PC-3 (cell line): ENCODE measurements around the gene GPX4.

Experiments used
- EZH2 ChIP-seq: fragments of 300-600 bp; sonication (generic); IDR thresholded peaks from one replicate; pipeline ENCODE4 v1.6.1; 2017; ENCODE audit warnings: antibody characterized with exemption, mild to moderate bottlenecking, low read length; ENCODE audit not compliant: unreplicated experiment
- TF ChIP-seq, protein P1 (sequence below): fragments of 300-600 bp; sonication (generic); conservative IDR thresholded peaks from 2 replicates; pipeline ENCODE4 v1.5.1; 2017; ENCODE audit warnings: antibody characterized with exemption, low read depth, mild to moderate bottlenecking, low read length

DNA sequence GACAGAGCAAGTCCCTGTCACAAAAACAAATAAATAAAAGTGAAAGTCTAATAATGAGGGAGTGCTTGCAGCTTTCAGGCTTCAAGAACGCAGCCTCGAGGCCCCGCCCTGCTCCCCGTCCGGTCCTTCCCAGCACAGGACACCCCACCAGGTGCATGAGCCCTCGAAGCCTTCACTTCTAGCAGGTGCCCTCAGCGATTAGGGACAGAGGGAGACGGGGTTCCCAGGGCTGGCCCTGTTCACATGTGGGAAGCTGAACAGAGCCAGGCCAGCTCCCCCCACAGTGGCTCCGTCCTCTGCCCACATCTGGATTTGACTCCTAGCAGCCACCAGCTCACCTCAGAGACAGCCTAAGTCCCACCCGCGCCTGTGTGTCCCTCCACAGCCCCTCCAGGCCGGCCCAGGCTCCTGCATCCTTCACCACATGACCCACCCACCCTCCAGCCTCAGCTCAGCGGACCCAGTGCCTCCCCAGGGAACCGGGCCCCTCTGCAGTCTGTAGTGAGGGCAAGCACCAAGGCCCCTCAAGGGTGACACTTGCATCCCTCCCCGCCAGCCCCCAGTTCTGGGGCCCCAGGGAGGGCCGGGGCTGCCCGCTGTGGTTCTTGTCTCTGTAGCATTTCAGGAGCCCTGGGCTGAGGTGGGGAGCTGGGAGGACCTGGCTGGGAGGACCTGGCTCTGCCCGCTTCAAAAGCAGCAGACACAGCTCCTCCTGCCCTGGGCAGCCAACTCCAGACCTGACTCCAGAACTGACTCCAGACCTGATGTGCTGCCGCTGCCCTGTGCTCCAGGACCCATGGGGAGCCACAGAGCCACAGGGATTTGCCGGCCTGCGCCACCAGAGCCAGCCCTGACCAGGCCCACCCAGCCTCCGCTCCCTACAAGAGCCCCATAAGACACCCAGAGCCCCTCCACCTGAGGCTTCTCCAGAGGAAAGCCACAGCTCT lies 27.2 kb downstream of the GPX4 start:
- TF ChIP-seq, protein P1, sequence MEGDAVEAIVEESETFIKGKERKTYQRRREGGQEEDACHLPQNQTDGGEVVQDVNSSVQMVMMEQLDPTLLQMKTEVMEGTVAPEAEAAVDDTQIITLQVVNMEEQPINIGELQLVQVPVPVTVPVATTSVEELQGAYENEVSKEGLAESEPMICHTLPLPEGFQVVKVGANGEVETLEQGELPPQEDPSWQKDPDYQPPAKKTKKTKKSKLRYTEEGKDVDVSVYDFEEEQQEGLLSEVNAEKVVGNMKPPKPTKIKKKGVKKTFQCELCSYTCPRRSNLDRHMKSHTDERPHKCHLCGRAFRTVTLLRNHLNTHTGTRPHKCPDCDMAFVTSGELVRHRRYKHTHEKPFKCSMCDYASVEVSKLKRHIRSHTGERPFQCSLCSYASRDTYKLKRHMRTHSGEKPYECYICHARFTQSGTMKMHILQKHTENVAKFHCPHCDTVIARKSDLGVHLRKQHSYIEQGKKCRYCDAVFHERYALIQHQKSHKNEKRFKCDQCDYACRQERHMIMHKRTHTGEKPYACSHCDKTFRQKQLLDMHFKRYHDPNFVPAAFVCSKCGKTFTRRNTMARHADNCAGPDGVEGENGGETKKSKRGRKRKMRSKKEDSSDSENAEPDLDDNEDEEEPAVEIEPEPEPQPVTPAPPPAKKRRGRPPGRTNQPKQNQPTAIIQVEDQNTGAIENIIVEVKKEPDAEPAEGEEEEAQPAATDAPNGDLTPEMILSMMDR = no peak
- TF ChIP-seq EZH2 = no peak
